ENCODE data around the gene SLC22A15.

GRCh38 chr1:116067566-116067890, 91.2 kb downstream of the SLC22A15 start:
- no peak for TF ChIP-seq POLR2AphosphoS5 (IDR thresholded peaks at IDR 0.05)
- TF ChIP-seq POLR2A (IDR thresholded peaks at IDR 0.05), result no peak
- no peak for TF ChIP-seq CTCF (IDR thresholded peaks at IDR 0.05)
- no peak for TF ChIP-seq EP300 (IDR thresholded peaks at IDR 0.05)

All from suprapubic skin (tissue), 4 donors.